GM21576 (cell line): ENCODE data around the gene HMGCS1.
"Not testable (repeated sequence)": the region's sequence is repeated elsewhere in the genome, so short reads cannot be mapped to it uniquely, and the experiment has no call there.

Experiments
- ATAC-seq: cut with Tn5 transposase; IDR thresholded peaks from one replicate; pipeline ENCODE4 v1.9.1; 2021; ENCODE audit warnings: mild to moderate bottlenecking, moderate library complexity; ENCODE audit not compliant: unreplicated experiment

HMGCS1 gene

DNA sequence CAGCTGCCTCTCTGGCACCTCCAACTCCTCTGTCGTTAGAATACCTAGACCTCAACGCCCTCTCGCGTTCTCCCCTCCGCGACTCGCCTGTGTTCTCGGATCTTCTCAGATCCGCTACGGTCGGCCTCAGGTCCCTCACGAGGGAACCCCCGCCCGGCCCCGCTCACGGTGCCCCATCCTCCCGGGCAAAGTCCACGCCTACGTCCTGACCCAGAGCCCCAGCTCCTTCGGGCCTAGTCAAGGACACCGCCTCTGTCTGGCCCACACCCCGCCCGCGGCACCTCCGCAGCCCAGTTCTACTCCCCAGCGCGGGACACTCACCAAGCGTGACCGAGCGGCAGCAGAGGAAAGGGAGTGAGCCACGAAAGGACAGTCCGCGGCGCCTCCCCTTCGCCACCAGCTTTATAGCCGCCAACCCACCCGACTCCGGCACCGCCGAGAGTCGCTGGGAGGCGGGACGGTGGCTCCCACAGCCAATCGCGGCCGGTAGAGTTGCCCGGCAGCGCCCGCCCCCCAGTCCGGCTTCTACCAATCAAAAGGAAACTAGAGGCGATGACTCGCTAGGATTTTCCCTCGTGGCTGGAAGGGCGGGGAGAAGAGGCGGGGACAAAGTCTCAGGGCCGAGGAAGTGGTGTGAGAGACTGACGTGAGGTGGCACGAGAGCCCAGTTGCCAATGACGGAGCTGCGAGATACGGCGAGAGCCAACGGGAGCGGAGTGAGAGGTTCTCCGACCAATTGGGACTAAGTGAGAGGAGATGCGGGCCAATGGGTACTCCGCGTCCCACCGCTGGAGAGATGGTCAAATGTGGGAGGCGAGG, at the start of gene HMGCS1:
TSS of gene HMGCS1 (minus strand) at position 378 of the 819 bp plus-strand sequence. CDS start 14,447 bp downstream, outside the sequence.
- peak; percentile 93 for ATAC-seq

DNA sequence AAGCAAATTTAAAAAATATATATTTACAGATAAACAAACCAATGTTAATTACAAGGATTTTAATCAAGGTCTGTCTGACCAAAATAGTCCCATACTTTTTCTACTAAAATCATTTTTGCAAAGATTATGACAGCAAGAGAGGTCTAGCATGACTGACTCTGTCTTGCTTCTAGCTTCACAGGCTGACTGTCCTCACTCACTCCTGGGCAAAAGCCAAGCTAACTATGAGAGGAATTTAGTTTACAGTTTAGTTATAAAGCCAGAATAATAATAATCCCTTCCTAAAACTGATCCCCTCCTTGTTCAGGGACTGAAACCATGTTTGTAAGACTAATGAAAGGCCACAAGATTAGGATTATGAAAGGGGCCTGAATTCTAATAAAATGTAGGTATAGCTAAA, 45.5 kb upstream of the HMGCS1 start:
- no peak for ATAC-seq

DNA sequence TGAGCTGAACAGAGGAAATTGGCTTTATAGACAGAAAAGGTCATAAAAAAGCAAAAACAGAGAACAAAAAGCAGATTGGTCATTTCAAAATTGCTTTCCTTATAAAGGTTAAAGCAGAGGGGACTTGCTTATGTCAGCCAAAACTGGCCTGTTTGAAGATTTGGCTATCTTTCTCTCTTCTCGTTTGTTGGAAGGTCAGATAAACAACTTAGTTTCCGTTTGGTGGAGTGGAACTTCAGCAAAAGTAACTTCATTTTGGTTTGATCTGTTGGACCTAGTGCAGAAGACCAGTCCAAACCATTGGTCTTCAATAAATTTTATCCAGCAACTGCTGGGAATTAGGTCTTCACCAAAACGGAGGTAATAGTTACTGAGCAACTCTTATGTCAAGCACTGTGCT, 45.1 kb upstream of the HMGCS1 start:
- ATAC-seq, result no peak

DNA sequence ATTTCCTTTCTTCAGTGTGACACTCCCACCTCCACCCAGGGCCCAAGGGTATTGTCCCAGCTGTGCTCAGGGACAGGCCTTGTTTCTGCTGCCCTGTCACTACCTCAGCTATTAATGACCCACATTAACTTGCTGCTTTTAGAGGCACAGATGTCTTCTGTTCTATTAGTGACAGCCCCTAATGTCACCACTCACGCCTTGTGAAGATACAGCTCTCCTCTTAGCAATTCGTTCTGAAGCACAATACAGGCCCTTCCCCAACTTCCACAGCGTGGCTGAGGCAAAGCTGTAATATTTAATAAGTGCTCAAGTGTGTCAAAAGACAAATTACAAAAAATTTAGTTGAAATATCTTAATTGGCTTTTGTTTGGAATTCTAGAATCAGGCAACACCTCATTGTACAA, 44.7 kb upstream of the HMGCS1 start:
- no peak for ATAC-seq

DNA sequence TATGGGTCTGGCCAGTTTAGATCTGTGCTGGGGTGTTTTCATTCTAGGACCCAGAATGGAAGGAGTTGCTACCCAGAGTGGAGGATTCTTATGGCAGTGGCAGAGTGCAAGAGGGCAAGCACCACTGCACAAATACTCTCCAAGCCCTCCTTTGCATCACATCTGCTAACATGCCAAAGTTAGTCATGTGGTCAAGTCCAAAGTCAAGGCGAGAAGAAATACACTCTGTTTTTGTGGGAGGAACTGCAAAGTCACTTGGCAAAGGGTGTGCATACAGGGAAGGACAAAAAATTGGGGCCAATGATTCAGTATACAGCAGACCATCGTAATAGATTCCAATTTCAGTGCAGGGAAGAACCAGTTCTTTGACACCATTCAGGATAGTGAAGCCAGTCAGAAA, 43.9 kb upstream of the HMGCS1 start:
- ATAC-seq, result no peak

DNA sequence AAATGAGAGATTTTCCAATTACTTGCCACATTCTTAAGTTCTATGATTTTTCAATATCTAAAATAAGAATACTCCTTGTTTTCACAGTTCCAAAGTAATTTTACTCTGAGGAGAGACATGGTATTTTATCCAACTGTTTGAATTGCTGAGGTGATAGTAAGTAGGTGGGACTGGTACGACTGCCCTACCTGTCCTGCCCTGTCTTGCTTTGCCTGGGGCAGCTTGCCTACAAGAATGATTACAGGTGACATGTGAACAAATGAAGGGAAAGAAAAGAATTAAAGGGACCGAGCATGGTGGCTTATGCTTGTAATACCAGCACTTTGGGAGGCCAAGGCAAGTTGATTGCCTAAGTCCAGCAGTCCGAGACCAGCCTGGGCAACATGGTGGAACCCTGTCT, 41.6 kb upstream of the HMGCS1 start:
- ATAC-seq, result no peak

DNA sequence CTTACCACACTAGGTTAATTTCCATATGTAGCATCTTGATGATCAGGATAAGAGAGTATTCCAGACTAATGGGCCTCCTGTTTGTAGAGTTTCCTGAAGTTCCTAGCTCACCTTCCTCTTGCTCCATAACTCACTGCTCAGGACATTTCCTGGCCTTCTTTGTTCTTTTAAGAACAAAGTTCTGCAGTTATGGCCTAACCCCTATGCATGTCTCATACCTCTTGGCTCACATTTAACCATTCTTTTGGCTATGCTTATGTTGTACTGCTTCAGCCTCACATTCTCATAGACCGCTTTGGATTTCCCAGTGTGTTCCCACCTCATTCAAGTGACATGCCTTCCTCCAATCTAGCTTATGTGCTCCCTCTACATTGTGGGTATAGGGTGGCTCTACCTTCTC, 40.5 kb upstream of the HMGCS1 start:
- ATAC-seq, result no peak

DNA sequence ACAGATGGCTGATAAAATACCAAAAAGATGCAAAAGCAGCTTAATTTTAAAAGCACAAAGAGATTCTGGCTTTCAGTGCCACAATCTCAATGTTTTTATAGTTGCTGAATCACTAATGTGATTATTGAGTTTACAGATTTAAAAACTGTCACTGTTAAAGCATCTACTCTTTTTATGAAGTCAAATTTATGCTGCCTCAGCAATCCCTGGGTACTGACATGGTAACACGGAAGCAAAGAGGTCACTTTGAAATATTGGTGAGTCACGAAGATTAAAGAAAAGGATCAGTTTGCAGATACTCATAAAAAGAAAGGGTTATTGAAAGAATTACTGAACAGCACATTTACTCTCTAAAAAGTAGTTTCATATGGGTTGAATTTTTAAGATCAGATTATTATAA, 39.7 kb upstream of the HMGCS1 start:
- ATAC-seq, result no peak

DNA sequence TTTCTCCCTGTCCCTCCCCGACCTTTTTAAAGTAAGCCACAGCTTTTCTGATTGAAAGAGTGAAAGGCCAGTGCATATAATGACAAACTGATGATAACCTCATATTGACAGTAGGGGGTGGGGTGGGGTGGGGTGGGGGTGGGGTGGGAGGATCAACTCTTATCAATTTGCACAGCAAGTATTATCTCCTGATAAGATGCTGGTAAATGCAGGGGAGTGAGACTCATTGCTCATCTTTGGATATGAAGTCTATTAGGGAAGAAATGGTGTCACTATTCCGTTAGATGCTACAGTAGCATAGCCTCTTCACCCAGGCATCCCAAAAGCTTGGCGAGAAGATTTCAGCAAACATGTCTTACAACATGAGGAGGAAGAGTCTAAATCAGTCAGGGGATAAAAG, 38.9 kb upstream of the HMGCS1 start:
- no peak for ATAC-seq

DNA sequence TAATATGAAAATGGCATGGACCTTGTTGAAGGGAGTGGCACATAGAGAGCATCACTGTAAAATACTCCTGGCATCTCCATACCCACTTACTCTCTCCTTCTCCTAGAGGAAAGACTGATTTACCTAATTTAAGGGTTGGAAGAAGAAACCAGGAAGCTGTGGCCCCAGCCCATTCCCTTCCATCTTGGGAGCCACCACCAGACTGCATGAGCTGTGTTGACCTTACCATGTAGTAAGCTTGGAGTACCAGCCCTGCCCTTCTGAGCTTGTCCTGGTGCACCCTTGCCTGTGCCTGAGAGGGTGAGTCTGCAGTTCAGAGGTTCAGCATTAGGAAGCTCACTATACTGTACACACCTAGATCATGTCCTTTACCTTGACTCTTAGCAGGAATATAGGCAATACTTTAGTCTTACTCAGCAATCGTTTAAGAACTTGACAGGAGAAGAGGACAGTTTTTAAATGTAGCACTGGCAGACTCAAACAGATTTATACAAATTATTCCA, 35.7 kb upstream of the HMGCS1 start:
- no peak for ATAC-seq

DNA sequence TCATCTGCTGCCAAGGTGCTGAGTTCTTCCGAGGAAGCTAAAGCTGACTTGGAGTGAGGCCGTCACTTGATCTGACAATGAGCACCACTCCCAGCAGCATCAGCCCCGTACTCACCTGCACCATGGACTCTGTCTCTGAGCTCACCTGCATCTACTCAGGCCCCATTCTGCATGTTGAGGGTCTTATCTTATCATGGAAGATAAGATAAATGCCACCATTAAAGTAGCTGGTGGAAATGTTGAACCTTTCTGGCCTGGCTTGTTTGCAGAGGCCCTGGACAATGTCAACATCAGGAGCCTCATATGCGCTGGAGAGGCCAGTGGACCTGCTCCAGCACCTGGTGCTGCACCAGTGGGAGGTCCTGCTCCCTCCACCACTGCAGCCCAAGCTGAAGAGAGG, 35.0 kb upstream of the HMGCS1 start:
- ATAC-seq, result no peak

DNA sequence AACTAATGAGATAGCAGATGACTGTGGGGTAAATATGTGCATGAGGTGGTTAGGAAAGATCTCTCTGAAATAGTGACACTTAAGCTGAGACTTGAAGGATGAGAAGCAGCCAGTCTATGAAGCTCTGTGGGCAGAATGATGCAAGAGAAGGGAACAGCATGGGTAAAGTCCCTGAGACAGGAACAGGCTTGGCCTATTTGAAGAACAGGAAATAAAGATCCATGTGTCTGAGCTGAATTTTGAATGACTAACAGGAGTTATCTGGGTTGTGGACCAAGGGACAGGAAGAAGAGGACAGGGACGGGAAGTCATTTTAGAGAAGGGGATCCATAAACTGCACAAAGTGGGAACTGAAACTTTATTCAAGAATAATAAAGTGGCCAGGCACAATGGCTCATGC, 25.6 kb upstream of the HMGCS1 start:
- no peak for ATAC-seq

DNA sequence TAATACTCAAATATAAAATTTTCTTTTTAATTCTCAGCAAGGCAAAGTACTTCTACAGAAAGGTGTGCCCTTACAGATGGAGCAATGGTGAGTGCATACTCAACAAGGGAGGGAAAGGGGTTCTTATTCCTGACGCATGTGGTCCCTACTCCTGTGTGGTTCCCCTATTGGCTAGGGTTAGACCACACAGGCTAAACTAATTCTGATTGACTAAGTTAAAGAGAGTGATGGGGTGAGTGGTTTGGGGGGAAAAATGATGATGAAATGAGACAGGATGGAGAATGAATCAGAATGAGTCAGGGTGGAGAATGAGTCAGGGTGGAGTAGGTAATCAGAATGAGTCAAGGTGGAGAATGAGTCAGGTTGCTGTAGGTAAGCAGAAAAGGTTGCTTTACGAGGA, 22.9 kb upstream of the HMGCS1 start:
- no peak for ATAC-seq

DNA sequence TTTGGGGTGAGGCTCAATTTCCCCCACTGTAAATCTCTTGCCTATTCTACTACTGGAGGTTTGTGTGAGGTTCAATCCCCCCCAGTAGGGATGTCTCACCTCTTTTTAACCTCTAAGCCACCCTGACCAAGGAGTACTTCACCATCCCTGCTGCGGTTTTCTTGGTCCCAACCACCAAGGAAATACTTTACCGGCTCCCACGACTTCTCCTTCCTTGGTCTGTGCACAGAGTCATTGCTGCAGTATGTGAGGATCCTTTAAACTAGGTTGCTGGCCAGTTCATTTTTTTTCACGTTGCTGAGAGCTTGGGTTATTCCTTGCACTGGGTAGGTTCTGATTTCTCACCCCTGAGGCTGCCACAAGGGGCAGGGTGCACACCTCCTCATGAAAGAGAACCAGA, 22.5 kb upstream of the HMGCS1 start:
- ATAC-seq, result no peak

DNA sequence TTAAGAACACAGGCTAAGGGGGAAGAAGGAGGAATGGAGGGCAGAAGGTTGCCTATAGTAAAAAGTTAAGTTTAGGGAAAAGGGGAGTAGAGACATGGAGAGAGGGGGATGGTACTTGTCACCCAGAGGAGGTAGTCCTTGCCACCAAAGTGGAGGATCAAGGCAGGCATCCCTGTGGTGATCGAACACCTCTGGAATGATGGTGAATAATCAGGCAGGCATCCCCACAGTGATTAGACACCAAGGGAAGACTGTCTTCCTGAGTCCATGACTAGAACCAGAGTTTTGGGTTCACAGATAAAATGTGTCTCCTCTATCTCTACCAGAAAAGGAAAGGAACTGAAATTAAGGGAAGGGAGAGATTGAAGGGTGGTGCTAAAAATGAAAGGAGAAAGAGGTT, 19.2 kb upstream of the HMGCS1 start:
- ATAC-seq, result no peak

DNA sequence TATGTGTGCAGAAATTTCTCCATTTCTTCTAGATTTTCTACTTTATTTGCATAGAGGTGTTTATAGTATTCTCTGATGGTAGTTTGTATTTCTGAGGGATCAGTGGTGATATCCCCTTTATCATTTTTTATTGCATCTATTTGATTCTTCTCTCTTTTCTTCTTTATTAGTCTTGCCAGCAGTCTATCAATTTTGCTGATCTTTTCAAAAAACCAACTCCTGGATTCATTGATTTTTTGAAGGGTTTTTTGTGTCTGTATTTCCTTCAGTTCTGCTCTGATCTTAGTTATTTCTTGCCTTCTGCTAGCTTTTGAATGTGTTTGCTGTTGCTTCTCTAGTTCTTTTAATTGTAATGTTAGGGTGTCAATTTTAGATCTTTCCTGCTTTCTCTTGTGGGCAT, 12.4 kb upstream of the HMGCS1 start:
- not testable (repeated sequence) for ATAC-seq

DNA sequence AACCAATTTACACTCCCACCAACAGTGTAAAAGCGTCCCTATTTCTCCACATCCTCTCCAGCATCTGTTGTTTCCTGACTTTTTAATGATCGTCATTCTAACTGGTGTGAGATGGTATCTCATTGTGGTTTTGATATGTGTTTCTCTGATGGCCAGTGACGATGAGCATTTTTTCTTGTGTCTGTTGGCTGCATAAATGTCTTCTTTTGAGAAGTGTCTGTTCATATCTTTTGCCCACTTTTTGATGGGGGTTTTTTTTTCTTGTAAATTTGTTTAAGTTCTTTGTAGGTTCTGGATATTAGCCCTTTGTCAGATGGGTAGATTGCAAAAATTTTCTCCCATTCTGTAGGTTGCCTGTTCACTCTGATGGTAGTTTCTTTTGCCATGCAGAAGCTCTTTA, 10.3 kb upstream of the HMGCS1 start:
- not testable (repeated sequence) for ATAC-seq

DNA sequence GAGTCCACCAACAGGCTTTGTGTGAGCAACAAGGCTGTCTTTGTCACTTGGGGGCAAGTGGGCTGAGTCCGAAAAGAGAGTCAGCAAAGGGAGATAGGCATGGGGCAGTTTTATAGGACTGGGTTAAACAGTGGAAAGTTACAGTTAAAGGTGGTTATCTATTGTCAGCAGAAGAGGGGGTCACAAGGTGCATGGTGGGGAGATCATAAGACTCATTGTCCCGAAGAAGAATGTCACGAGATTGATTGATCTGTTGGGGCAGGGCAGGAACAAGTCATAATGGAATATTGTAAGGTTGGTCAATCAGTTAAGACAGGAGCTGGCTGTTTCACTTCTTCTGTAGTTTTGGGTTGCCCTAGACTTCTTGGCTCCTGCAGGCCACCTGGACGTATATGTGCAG, 7.6 kb upstream of the HMGCS1 start:
- ATAC-seq, result no peak

DNA sequence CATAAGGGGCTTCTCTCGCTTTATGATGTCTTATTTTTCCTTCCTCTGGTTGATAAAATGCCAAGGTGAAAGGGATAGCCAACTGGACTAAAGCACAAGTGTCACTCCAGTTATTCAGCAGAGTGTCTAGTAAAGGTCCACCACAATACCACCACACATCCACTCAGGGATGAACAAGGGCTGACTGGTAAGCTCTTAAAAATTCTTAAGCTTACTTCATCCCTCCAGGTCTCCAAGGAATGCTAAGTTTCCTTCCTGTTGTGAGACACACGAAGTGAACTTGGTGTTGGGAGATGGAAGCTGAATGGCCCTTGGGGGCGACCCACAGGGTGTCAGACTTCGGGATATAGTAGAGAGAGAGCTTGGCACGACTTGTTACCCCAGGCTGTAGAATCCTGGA, 3.2 kb upstream of the HMGCS1 start:
- ATAC-seq, result no peak

DNA sequence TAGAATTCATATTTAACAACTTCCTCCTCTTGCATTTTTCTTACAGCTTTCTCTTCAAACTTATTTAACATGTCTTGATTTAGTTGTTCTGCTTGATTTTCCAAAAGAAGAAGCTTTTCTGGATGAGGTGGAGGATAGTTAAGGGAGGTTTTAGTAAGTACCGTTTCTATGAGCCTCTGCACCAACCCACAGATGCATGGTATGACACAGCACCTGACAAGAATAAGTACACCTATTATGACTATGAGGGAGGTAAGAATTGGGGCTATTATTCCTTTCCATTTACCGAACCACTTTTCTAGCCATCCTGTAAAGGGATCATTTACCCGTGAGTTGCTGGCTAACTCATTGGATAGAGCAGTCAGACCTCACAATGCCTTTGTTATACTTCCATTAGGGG, 2.5 kb upstream of the HMGCS1 start:
- ATAC-seq, result no peak

DNA sequence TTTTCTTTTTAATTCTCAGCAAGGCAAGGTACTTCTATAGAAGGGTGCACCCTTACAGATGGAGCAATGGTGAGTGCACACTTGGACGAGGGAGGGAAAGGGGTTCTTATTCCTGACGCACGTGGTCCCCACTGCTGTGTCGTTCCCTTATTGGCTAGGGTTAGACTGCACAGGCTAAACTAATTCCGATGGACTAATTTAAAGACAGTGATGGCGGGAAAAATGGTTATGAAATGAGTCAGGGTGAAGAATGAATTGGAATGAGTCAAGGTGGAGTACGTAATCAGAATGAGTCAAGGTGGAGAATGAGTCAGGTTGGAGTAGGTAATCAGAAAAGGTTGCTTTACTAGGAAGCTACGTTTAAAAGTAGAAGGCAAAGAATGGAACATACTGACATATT, 2.1 kb upstream of the HMGCS1 start:
- no peak for ATAC-seq

DNA sequence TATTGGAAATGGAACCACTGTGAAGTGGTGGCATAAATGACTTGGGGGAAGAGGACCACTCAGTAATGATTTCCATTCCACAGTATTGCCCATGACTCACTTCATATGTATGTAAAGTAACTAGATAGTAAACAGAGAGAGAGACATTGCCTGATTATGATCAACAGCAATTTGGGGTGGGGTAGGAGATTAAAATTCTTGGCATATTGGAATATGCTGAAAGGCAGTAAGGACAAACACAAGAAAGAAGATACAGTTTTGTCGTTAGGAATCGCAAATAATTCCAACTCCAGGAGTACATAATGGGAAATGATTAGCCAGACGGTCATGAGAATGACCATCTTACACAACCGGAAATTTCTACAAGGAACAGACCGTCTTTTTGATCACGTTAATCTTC, 1.5 kb upstream of the HMGCS1 start:
- no peak for ATAC-seq
